Stromal cell of bone marrow (primary cell): ENCODE data around the gene COL7A1.
"Not testable (repeated sequence)": the region's sequence is repeated elsewhere in the genome, so short reads cannot be mapped to it uniquely, and the experiment has no call there.

Source experiments
- DNase-seq: peaks from one replicate; pipeline ENCODE4 v3.0.0-alpha.2; 2012; ENCODE audit warnings: low read depth

COL7A1 gene

GRCh38 chr3:48563382-48563918 is 31.7 kb downstream of the COL7A1 start, which contains the start of gene UCN2:
Gene UCN2, minus strand, starts transcription at chr3:48563781. Its CDS starts 657 bp downstream, at chr3:48563124.
- peak; percentile 22 for DNase-seq

DNA sequence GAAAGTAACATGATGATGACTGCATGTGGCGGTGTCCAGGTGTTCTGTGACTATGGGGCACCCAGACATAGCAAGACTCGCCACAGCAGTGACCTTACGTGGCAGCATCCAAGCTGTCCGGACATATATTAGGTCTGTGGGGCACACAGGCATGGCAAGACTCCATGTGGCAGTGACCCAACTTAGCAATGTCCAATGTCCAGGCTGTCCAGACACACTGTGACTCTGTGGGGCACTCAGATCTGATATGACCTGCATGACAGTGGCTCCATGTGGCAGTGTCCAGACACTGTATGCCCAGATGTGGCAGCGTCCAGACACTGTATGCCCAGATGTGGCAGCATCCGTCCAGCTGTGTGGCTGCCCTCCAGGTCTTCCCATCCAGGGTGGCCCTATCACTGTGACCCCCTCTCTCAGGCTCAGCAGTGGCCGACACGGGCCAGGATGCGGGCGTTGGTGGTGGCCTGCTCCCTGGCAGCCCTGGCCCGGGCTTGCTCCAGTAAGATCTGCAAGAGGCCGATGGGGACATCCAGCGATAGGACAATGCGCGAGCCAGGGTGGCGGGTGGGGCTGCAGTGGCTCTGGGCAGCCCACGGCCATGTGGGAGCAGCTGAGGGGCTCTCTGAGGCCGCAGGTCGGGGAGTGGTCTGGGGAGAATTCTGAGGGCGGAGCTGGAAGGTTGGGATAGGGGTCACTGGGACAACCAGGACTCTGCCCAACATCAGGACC is 32.6 kb downstream of the COL7A1 start:
- no peak for DNase-seq

DNA sequence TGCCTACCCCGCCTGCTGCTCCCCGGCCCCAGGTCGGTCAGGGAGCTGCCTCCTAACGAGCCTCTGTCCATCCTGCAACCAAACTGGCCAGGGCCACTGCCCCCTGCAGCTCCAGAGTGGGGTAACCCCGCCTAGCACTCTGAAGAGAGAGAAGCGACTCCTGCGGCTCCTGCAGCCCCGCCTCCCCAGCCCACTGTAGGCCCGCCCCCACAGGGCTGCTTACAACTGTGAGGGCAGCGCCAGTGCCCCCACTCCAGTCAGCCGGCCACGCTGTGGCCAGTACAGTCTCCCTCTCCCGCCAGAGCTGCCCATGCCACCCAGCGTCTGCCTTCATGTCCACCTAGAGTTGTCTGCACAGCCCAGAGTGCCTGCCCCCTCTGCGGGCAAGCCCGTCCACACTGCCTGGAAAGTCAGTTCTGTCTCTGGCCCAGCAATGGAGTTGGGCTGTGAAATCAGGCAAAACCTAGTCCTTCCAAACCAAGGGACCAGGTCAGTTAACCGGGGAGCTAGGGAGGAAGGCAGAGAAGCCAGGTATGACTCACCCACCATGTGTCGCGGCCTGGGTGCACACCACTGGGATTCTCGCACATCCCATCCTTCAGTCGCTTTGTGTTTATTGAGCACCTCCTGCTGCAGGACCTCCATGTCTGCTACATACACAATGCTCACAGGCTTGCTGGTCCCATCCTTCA is 33.9 kb downstream of the COL7A1 start:
- DNase-seq = peak; percentile 34

DNA sequence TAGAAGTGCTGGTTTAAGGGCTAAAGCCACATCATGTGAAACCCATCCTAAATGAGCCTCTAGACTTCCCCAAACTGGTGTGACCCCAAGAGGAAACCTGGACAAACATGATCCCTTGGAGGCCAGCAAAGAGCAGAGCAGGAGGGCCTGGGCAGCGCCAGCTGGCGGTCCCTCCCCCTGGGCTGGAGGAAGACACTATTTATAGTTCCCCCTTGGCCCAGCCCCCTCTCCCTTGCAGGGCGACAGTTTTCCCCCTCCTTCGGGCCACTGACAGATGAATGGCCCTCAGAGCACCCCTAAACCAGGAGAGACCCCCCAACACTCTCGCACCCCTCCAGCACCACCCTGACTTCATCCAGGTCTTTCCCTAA is 34.5 kb downstream of the COL7A1 start:
- no peak for DNase-seq

DNA sequence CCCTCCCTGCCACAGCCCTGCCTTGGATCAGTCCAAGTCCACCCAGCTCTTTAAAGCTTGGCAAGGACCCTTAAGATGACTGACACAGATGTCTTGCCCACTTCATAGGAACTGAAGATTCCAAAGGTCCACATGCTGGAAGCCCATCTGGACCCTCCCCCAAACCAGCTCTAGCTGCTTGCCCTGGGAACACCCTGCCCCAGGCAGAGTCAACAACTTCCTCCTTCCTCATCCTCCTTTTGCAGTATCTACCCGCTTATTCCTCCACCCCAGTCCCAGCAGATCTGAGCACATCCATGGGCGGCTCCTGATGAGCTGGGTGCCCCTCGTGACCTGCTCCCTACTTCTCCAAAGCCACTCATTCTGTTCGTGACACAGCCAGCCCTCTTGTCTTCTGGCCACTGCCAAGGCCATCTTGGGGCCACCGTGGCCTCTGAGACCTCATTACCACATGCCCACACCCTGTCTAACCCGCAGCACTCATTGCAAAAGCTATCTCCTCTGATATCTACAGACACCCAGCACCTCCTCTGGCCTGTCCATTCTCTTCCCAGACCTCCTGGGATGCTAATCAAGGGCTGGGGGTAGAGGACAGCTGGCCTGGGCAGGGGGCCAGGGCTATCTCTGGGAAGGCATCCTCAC is 36.5 kb downstream of the COL7A1 start:
- DNase-seq = no peak

GRCh38 chr3:48556796-48557626 is 38.1 kb downstream of the COL7A1 start, which contains the start of gene PFKFB4:
Gene PFKFB4, minus strand, starts transcription at chr3:48556803. Its CDS starts 26 bp downstream, at chr3:48556777.
- peak; percentile 98 for DNase-seq

- no peak for DNase-seq
Measured at GRCh38 chr3:48555949-48556795, 39.0 kb downstream of the COL7A1 start.

GRCh38 chr3:48555231-48555948 is 39.7 kb downstream of the COL7A1 start:
- DNase-seq = no peak

DNA sequence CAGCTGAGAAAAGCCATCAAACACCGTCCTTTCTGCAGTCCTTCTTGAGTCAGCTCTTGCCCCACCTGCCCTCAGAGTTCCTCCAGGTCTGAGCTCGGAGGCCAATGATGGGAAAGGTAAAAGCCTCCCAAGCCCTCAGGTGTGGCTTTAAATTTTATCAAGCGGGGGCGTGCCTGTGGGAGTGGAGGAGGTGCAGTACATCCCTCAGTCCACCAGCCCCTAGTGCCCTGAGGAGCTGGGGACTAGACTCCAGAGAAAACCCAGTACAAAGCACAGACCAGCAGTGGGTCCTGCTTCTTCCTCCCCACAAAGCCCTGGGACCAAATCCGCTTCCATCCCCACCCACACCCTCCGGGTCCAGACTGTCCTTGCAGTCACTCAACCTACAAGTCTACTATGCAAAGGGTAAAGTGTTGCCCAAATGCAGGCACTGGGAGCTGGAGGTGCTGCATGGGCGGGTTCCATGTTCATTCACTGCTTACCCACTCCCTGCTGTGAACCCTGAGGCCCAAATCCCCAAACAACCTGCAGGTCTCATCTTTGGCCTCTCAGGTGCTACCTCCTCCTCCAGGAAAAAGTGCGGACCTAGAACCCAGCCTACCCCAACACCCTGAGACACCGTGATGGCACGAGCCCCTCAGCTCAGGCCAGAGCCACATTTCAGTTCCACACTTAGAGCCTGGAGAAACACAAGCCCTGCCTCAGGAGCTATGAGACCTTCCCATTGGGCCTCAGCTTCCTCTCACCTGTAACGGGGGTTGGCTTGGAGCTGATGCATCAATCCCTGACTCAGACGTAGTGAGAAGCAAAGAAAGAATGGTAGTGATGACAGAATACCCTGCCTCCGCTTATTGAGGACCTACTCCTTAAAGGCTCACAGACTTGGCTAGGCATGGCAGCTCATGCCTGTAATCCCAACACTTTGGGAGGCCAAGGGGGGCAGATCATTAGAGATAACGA is 41.0 kb downstream of the COL7A1 start:
- DNase-seq = no peak

- DNase-seq = no peak
Measured at GRCh38 chr3:48553361-48553760, 41.8 kb downstream of the COL7A1 start.

DNA sequence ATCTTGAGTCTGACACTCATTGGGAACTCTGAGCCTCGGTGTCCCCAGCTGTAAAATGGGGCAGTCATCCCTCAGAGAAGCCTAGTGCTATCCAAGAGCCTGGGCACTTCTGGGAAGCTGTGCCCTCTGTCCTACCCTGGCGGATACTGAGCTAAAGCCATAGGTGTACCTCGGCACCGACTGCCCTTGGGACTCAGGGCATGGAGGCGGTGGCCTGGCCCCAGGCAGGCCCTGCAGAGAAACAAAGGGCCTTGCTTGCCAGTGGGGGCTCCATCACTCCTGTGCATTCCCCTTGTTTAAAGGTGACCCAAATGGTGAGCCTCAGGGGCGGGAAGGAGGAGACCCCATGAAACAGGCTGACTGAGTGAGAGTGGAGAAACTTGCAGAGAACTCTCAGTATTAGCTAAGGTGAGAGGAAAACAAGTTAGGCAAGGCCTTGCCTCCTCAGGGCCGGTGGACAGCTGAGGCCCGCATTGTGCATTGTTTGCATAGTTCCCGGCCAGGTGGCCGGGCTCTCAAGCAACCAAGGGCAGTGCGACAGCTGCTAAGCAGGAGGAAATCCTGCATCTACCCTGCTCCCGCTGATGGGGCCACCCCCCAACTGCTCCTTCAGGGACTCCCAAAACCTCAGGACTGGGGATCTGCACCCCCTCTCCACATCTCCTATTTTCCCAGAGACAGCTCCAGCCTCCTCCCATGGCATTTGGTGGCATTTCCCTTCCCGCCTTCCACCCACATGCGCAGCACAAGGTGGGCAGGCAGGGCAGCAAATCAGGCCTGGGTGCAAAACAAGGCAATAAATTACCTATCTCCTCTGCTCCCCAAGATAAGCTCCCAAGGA is 42.8 kb downstream of the COL7A1 start:
- DNase-seq = no peak

DNA sequence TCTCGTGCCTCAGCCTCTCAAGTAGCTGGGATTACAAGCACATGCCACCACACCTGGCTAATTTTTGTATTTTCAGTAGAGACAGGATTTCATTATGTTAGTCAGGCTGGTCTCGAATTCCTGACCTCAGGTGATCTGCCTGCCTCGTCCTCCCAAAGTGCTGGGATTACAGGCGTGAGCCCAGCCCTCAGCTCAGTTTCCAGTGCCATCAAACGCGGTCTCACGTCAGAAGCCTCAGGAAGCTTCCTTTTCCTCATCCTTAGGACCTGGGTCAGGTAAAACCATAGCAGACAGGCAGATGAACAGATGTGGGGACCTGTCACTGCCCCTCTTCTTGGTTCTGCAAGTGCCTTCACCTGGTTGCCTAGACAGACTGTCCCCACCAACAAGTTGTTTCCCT is 43.5 kb downstream of the COL7A1 start:
- DNase-seq = not testable (repeated sequence)

- peak; percentile 62 for DNase-seq
Measured at GRCh38 chr3:48548729-48549705, 46.1 kb downstream of the COL7A1 start.

GRCh38 chr3:48548126-48548525 is 47.0 kb downstream of the COL7A1 start:
- DNase-seq = no peak

- DNase-seq = no peak
Measured at GRCh38 chr3:48546203-48546829, 48.8 kb downstream of the COL7A1 start.

- no peak for DNase-seq
Measured at GRCh38 chr3:48544141-48544540, 51.0 kb downstream of the COL7A1 start.
